HG03571 (cell line): ENCODE data around the gene ODF4.
"Not testable (repeated sequence)": the region's sequence is repeated elsewhere in the genome, so short reads cannot be mapped to it uniquely, and the experiment has no call there.

Source experiments
- ATAC-seq: cut with Tn5 transposase; IDR thresholded peaks from one replicate; pipeline ENCODE4 v1.9.1; 2021; ENCODE audit not compliant: unreplicated experiment

Gene ODF4

DNA sequence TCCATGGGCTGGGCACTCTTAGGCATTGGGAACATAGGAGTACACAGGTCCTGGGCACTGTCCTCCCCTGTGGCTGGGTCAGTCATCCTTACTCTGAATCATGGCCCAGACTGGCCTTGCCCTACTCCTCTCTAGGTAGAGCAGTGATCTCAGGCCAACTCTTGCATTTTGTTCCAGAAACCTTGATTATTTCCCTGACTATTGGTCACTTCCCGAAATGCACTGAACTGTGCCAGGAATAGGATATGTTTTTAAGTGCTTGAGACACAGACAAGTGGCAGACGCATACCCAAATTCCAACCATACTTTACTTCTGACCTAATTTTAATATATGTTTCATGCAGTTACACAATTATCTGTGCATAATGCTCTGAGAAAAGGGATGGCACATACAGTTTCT, 26.6 kb downstream of the ODF4 start:
- ATAC-seq = no peak

DNA sequence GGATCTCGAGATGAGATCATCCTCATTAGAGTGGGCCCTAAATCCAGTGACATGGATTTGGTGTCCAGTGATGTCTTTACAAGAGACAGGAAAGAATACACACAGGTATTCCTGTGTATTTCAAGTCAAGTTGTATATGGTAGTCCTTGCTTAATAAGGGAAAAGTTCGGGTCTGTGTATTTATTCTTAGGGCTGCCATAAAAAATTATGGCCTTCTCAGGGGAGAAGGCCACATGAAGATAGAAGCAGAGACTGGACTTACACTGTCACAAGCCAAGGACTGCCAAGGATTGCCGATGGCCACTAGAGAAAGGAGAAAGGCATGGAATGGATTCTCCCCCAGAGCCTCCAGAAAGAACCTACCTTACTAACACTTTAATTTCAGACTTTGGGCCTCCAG, 28.6 kb downstream of the ODF4 start:
- ATAC-seq = no peak

DNA sequence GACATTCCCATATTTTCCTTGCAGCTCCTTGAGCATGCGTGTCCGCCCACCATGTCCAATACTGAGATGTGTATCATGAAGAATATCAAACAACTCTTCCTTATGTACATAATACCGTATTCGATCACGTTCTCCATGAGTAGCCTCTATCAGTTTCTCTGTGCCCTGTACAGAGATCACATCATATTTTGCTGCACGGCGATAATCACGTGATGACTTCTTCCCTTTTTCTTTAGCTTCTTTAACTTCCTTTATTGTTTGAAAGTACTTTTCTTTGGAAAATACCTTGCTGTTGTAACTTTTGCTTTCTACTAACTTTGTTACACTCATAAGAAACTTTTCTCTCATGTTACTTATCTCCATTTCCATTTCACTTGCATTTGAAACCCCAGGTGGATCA, 30.3 kb downstream of the ODF4 start:
- no peak for ATAC-seq

DNA sequence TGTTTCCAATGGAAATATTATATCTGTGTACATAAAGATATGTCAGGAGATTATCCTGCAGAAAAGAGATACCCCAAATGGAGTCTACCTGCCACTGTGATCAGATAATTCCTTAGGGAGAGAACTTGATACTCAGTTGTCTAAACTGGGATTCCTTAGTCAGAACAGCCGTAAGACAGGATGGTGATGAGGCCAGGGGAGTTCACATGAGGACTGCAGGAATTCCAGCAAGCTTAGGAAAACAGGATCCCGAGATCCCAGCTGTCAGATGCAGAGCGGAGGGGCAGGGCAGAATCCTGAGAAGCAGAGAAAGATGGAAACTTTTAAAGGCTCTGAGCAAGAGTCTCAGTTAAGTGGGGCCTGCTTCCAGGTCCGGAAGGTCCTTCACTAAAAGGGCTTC, 32.1 kb downstream of the ODF4 start:
- ATAC-seq = no peak

DNA sequence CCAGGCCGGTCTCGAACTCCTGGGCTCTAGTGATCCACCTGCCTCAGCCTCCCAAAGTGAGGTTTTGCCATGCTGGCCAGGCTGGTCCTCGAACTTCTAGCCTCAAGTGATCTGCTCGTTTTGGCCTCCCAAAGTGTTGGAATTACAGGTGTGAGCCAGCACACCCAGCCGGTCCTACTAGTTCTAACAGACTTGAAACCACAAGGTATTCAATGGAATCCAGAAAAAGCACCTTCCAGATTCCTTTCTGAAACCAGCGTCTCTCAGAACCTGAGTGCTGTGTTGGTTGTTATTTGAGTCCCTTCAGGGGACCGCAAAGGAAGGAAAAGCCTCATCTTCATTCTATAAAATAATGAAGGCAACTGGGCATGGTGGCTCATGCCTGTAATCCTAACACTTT, 32.8 kb downstream of the ODF4 start:
- ATAC-seq = no peak

DNA sequence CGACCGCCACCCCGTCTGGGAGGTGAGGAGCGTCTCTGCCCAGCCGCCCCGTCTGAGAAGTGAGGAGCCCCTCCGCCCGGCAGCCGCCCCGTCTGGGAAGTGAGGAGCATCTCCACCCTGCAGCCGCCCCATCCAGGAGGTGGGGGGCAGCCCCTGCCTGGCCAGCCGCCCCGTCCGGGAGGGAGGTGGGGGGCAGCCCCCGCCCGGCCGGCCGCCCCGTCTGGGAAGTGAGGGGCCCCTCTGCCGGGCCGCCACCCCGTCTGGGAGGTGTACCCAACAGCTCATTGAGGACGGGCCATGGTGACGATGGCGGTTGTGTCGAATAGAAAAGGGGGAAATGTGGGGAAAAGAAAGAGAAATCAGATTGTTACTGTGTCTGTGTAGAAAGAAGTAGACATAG, 34.2 kb downstream of the ODF4 start:
- ATAC-seq = not testable (repeated sequence)

DNA sequence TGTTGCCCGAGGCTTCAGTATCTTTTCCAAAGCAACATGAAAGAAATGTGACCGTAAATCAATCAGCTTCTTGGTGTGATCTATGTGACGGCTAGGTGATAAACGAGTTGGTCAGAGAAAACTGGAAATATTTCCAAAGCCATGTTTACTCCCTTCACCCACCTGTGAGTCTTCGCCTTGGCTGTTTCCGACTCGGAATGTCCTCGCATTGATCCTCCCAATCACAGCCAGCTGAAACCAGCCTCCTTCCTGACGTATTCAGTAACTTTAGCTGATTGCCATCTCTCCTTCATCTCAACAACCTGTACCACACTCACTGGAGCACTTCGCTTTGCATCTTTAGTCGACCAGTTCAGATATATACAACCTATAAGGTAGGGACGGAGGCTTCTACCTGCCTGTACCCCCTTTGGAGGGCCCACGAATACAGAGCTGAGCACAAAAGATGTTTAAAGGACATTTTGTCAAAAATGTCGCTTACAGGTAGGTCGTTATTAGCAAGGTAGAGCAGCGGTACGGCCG, 36.2 kb downstream of the ODF4 start:
- no peak for ATAC-seq

DNA sequence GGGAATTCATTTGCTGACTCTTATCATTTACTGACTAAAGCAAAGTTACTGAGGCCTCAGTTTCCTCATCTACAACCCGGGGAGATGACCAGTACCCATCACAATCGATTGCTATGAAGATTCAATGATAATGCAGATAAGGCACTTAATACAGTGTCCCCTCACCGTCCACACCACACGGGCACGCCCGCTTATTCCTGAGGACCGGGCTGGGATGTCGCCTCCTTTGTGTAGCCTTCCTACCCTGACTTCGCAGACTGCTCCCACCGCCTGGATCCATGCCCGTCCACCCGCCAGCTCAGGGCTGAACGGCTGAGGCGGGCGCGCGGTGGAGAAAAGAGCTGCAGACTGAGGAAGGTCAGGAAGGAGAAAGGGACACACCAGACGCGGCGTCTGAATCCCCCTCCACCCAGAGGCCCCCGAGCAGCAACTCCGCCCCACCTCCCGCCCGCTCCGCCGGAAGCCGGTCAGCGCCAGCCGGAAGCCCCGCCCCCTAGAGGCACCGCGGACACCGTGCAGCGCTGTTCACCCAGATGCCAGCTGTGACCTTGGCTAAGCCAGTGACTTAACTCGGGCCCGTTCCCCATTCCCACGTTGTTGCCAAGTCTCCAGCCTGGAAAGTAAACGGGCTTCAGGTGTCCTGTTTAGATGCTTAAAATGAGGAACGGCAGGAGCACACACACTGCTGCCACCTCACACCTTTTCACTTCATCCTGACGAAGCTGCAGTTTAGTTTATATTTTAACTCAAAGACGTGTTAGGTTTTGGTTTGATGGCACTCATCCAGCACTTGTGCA, 36.8 kb downstream of the ODF4 start, which contains the start of gene KRABD2:
TSS of gene KRABD2 (minus strand) at position 434 of the 797 bp plus-strand sequence.
- ATAC-seq = peak; percentile 73

DNA sequence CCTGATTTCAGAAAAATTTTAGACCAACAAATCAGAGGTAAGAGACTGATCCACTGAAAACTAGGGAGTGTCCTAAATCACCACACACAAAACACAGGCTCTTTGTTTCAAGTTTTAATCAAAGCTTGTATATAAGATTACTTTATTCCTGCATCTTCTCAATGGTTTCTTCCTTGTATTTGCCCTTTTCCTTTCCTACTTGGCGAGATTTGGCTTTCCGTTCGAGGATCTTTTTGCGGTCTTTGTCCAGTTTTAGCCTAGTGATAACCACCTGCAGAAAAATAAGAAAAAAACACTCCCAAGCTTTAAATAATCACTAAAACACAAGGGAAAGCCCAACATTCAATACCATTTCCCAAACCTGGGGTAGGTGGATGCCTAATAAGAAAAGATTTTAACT, 37.8 kb downstream of the ODF4 start:
- no peak for ATAC-seq

DNA sequence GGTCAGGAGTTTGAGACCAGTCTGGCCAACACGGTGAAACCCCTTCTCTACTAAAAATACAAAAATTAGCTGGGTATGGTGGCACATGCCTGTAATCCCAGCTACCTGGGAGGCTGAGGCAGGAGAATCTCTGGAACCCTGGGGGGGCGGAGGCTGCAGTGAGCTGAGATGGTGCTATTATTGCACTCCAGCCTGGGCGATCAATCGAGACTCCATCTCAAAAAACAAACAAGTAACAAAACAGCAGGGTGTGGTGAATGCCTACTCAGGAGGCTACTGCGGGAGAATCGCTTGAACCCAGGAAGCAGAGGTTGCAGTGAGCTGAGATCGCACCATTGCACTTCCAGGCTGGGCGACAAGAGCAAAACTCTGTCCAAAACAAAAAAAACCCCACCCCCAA, 38.5 kb downstream of the ODF4 start:
- ATAC-seq = not testable (repeated sequence)

DNA sequence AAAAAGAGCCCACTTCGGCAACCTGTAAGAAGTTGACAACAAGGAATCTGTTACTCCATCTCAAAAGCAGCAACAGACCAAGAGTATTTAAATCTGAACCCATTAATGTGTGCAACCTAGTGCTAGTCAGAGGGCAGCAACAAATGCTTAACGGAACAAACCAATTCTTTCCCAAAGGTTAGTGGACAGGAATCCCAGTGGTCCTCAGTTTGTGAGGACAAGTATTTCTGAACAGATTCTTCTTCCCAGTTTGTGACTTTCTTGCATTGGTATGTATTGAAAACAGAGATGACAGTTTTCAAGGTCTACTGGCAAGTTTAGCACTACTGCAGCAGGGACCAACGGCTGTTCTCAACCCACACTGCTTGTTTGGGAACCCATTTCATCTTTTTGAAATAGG, 40.4 kb downstream of the ODF4 start:
- no peak for ATAC-seq

DNA sequence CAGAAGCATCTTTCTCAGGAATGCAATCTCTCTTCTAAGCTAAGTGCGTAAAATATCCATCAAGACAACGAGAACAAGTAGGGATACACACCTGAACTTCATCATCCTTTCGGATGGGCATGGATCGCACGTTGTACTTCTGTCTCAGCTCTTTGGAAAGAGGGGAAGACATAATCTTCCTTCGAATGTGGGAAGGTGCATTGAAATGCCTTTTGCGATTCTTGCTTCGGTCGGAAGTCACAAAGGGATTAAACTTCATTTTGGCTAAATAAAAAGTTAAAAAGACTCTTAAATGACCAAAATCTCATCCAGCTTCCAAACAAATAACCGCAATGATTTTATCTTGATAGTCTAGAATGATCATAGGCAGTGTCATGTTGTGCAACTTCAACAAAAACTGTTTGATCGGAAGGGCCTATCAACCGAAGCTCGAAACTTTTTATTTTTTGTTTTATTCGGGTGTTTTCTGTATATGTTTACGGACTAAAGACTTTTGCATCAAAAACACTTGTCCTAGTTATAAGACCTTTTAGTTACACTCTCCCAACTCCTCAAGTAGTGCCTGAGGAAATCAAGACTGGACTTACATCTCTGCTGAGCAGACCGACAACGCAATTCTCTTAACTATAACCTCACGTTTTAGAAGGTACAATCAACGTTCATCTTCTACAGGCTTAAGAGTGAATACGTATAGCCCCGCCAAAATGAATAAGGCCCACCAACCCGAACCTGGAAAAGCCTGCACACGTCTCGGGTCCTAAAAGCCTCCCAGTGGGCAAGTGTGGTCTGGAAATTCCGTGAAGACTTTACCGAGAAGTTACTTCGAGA, 42.6 kb downstream of the ODF4 start:
- no peak for ATAC-seq

DNA sequence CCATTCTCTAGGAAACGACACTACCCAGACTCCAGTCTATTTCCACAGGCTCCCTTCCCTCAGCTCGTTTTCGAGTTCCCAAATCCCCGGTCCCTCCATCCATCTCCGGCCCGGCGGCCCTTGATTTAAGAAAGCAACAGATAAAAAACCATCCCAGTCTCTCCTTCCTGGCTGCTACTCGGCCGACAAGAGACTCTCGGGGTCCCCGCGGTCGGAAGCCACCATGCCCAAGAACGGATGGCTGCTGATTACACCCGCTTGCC, 43.2 kb downstream of the ODF4 start:
- no peak for ATAC-seq

DNA sequence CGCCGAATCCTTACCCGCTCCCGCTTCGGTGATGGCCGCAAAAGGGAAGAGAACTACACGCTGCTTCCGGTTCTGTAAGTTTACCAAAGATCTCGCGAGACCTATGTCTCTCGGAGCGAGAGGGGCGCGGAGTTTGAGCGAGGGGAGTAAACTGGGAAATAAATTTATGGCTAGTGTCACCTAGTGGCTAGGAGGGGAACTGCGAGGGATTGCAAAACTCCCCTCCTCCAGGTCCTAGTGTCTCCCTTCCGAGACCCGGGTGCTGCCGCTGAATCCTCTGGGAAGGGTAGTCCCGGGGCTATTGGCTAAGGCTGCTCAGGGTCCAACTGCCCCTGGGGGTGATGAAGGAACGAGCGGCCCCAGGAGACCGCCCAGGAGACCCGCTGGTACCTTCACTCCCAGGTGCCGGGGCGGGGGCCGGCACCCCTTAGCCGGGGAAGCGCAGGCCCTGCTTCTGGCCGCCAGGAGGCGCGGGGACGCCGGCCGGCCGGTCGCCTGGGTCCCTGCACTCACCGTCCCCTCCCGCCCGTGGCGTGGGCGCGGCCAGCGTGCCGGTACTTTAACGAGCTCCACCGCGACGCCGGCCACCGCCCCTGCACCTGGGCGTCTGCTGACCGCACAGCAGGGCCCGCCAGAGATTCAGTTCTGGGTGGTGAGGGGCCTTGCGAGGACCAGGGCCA, 43.6 kb downstream of the ODF4 start, which contains the start of gene RPL26:
TSS of gene RPL26 (minus strand) at position 51 of the 680 bp plus-strand sequence. CDS start 883 bp downstream, outside the sequence.
- peak; percentile 92 for ATAC-seq

DNA sequence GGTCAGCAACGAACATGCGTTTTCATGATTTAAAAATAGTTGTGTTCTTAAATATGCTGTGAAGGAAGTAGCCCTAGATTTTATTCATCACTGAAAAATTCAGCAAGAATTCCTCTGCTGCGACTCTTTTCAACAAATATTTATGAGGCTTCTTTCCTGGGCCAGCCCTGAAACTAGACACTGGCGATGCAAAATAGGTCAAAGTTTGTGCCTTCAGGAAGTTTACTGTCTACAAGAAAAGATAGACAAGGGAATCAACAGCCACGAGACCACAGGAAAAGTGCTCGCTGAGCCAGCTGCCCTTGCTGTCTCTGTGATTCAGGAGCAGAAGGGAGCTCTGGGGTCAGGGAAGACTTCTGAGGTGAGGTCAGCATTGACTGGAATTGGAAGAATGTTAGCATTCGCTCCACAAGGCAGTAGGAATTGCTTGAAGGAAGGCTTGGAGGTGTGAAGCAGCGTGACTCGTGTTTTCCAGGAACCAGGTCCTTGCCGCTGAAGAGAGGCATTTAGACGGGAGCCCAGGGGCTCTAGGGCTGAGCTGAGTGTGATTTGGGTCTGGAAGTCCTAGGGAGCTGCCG, 45.2 kb downstream of the ODF4 start:
- no peak for ATAC-seq

DNA sequence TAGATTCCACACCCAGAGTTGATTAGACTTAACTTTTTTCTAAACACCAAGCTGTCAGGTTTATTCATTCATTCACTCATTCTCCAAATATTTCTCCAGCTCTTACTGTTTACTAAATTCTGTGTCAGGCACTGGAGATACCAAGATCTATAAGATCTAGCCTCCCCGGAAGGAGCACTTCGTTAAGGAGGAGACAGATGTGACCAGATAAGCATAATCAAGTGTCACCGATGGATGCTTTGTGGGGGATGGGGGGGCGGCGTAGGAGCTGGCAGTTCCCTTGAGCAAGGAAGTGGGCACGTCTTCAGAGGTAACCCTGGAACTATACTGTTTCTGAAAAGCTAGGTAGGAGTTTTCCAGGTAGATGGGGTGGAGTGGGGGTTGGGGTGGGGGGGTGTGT, 47.2 kb downstream of the ODF4 start:
- ATAC-seq = no peak

DNA sequence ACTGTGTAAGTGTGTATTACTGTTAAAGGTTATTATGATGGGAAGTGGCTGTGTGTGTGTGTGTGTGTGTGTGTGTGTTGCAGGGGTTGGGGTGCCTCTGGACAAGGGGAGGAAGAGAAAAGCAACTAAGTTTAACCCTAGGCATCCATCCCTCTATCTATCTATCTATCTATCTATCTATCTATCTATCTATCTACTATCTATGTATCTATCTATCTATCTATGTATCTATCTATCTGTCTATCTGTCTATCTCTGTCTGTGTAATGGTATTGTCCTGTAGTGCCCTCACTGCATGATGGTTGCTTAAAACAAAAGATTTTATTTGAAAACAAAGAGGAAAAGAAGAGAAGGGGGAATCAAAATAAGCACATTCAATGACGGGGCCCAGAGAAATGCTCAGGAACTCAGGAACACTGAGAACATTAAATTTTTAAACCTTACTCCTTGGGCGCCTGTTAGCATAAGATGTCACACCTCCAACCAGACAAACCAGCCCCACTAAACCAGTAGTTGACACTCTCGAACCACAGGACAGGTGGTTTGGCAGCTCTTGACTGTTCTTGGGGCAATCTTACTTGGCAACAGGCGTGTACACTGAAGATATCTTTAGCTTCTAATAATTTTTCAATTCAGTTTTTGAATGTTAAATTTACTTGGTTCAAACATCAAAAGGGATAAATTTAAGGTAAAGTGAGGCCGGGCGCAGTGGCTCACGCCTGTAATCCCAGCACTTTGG, 48.4 kb downstream of the ODF4 start:
- ATAC-seq = no peak

DNA sequence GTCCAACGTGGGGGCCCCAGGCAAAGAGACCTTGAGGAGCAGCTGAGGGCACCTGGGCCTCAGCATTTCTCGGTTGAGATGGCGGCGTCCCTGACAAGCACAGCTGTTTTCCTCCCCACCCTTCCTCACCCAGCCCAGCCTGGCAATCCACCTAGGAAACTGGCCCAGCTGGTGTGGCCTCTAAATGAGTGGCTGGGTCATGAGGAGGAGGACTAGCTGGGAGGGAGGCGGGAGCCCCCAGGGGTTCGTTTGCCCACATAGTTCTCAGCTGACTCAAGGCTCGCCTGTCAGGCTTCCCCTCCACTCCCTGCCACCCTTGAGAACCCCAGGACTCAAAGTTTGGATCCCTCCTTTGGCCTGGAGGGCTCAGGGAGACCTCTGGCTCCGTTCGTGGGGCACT, 52.1 kb downstream of the ODF4 start:
- ATAC-seq = no peak

DNA sequence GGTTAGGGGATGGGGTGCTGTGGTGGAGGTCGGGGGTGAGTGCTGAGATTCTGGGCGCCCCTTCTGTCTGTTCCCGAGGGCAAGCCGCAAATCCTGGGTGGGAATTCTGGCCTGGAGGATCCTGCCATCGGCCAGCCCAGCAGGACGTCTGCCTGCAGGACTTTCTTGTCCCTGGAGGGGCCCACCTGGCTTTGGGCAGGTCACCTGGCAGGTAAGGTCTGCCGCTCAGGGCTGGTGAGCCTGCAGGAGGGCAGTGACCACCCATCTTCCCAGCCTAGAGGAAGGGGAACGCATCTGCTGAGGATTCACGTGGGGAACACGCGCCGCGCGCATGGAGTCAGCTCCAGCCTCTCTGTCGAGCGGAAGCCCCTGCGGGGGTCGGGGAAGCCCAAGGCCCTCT, 52.6 kb downstream of the ODF4 start:
- no peak for ATAC-seq

DNA sequence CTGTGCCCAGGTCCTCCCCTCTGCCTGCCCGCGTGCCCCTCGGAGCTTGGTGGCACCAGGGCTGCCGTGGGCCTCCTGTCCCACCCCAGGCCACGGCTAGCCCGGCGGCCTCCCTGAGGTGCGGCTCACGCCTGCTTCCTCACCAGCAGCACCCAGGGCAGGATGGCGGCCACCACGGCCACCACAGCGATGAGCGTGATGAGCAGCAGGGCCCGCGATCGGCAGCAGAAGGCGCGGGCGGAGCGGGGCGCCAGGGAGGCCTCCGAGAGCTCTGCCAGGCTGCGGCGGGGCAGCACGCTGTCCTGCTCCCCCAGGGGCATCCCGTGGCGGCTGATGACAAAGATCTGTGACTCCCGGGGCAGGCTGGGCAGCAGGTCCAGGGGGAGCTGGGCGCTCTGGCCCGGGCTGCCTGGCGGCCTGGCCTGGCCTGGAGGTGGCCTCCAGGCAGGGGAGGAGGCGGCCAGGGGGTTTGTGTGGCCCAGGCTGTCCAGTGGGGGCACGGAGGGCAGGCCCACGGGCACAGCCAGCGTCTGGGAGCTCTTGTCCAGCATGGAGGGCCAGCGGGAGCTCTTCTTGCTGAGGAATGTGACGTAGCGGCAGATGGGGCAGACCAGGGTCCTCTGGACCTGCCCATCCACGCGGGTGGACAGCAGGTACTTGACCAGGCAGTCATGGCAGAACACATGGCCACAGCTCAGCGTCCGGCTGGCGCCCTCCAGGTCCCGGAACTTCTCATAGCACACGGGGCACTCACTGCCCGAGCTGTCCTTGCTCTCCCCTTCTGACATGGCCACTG, 53.2 kb downstream of the ODF4 start:
- ATAC-seq = no peak
